Measurements from ENCODE around the gene ZFR. TPM values are rescaled to one million over a fixed set of nuclear protein-coding genes. Genes with fewer than 3 reads are reported as not detected.
A peak's percentile ranks its signal among the peaks of the same experiment; 100 is the strongest.

ZFR gene
- 10 to 100 TPM; 53.1 to 73.5 (median 68.8) TPM for total RNA-seq
- polyA plus RNA-seq = 10 to 100 TPM; 31.7 to 76.5 (median 38.7) TPM
- long read RNA-seq, donor 1, full-length matches to known transcripts = 43 of 79 reads
- long read RNA-seq, donor 1, partial matches to known transcripts = 26 of 79 reads
- long read RNA-seq, donor 1, other reads (novel, unspliced or antisense) = 10 of 79 reads
- long read RNA-seq, donor 2, full-length matches to known transcripts = 96 of 164 reads
- long read RNA-seq, donor 2, partial matches to known transcripts = 34 of 164 reads
- long read RNA-seq, donor 2, other reads (novel, unspliced or antisense) = 34 of 164 reads

- Histone ChIP-seq H3K4me3 (peak within 1 kb of the TSS; percentile 97), H3K9me3 (no peaks in the 10 kb centered on the region), H3K27ac (peak within 1 kb of the TSS; percentile 95), H3K27me3 (ENCODE audit: insufficient read depth in 3 of 3, low read length in 2 of 3) (no peaks in the 10 kb centered on the region), H3K4me1 (peaks cover 17% of the 10 kb centered on the region), H3K36me3 (ENCODE audit: insufficient read depth in 1 of 2, low read depth in 1 of 2) (no peaks in the 10 kb centered on the region)
- TF ChIP-seq CTCF (IDR thresholded peaks at IDR 0.05) = no peak
- DNase-seq (peak; percentile 94 to 97), ATAC-seq (peak; percentile 98 to 99 (median 98))
- intact Hi-C loops (cut with DNase I) = loop anchor here in 1 of 2 donors (2.0 kb wide), 1 partner anchor 140 kb away; the partner anchor contains the start of gene SUB1
- WGBS, 3 donors = 5 to 9% (median 8%) methylated on average over 26 to 70 of the region's 70 CpGs
Measured at GRCh38 chr5:32444431-32445286, at the start of gene ZFR. Gene ZFR, minus strand, starts transcription at chr5:32444740. Its CDS starts 82 bp downstream, at chr5:32444658.

GRCh38 chr5:32490972-32491557 lies 46.5 kb upstream of the ZFR start:
- Histone ChIP-seq H3K4me1 (no peaks in the 10 kb centered on the region), H3K4me3 (no peak overlapping the region), H3K27ac (no peak overlapping the region), H3K9me3 (no peaks in the 10 kb centered on the region), H3K36me3 (ENCODE audit: insufficient read depth in 1 of 2, low read depth in 1 of 2) (no peaks in the 10 kb centered on the region), H3K27me3 (ENCODE audit: insufficient read depth in 3 of 3, low read length in 2 of 3) (no peaks in the 10 kb centered on the region)
- no peak for DNase-seq
- WGBS, 3 donors = 68 to 80% (median 69%) methylated on average over 6 of the region's 6 CpGs
- no peak for TF ChIP-seq CTCF (IDR thresholded peaks at IDR 0.05)
- intact Hi-C loops (cut with DNase I) = loop anchor here in 1 of 2 donors (5.0 kb wide), 1 partner anchor 96 kb away; the partner anchor contains the start of gene SUB1
- ATAC-seq = no peak

GRCh38 chr5:32489791-32490562 lies 45.4 kb upstream of the ZFR start:
- intact Hi-C loops (cut with DNase I) = loop anchor here (1.0 to 5.0 kb wide), 3 partner anchors 95 to 123 kb away; partner anchors contain the start of gene SUB1 (in 2 of the 2)
- Histone ChIP-seq H3K4me1 (no peaks in the 10 kb centered on the region), H3K36me3 (ENCODE audit: insufficient read depth in 1 of 2, low read depth in 1 of 2) (no peaks in the 10 kb centered on the region), H3K27ac (no peak overlapping the region), H3K27me3 (ENCODE audit: insufficient read depth in 3 of 3, low read length in 2 of 3) (no peaks in the 10 kb centered on the region), H3K4me3 (no peak overlapping the region), H3K9me3 (no peaks in the 10 kb centered on the region)
- WGBS, 3 donors = 12 to 24% (median 20%) methylated on average over 10 of the region's 10 CpGs
- DNase-seq = peak; percentile 80 to 87
- TF ChIP-seq CTCF (IDR thresholded peaks at IDR 0.05) = peak; percentile 74
- ATAC-seq = peak; percentile 63 to 85 (median 68)

GRCh38 chr5:32487424-32487823 lies 42.9 kb upstream of the ZFR start:
- Histone ChIP-seq H3K9me3 (no peaks in the 10 kb centered on the region), H3K27ac (no peak overlapping the region), H3K4me3 (no peak overlapping the region), H3K36me3 (ENCODE audit: insufficient read depth in 1 of 2, low read depth in 1 of 2) (no peaks in the 10 kb centered on the region), H3K4me1 (no peaks in the 10 kb centered on the region), H3K27me3 (ENCODE audit: insufficient read depth in 3 of 3, low read length in 2 of 3) (no peaks in the 10 kb centered on the region)
- no peak for ATAC-seq
- no peak for TF ChIP-seq CTCF (IDR thresholded peaks at IDR 0.05)
- no peak for DNase-seq
- intact Hi-C loops (cut with DNase I) = no loop called here
- WGBS, 3 donors = 36 to 59% (median 37%) methylated on average over 5 of the region's 5 CpGs

All from psoas muscle (tissue), 8 donors.